ENCODE measurements around the gene GRIN3B.

- TF ChIP-seq, protein P1, sequence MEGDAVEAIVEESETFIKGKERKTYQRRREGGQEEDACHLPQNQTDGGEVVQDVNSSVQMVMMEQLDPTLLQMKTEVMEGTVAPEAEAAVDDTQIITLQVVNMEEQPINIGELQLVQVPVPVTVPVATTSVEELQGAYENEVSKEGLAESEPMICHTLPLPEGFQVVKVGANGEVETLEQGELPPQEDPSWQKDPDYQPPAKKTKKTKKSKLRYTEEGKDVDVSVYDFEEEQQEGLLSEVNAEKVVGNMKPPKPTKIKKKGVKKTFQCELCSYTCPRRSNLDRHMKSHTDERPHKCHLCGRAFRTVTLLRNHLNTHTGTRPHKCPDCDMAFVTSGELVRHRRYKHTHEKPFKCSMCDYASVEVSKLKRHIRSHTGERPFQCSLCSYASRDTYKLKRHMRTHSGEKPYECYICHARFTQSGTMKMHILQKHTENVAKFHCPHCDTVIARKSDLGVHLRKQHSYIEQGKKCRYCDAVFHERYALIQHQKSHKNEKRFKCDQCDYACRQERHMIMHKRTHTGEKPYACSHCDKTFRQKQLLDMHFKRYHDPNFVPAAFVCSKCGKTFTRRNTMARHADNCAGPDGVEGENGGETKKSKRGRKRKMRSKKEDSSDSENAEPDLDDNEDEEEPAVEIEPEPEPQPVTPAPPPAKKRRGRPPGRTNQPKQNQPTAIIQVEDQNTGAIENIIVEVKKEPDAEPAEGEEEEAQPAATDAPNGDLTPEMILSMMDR (IDR thresholded peaks at IDR 0.05), result no peak
- no peak for TF ChIP-seq POLR2A (IDR thresholded peaks at IDR 0.05)
These were observed 43.3 kb upstream of the GRIN3B start for GRCh38 chr19:956766-957440.

Data from uterus (tissue), 2 donors.